A549 treated with DMSO at 1 μM for 4 hours (cell line): ENCODE data around the gene TRAPPC6A. TPM values are rescaled to one million over a fixed set of nuclear protein-coding genes. Genes with fewer than 3 reads are reported as not detected.

Experiments used
- total RNA-seq: library from RNA; stranded (reverse); fragments of 200-300 nt; extraction: Qiagen RNA extraction; gene quantifications from 5 replicates; pipeline ENCODE4 v1.2.3, GENCODE V29; 2022; ENCODE audit warnings: low read depth

The TRAPPC6A gene, protein sequence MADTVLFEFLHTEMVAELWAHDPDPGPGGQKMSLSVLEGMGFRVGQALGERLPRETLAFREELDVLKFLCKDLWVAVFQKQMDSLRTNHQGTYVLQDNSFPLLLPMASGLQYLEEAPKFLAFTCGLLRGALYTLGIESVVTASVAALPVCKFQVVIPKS
- 34.8 to 41.6 TPM (median 37.2 TPM) in 5 replicates for total RNA-seq

DNA sequence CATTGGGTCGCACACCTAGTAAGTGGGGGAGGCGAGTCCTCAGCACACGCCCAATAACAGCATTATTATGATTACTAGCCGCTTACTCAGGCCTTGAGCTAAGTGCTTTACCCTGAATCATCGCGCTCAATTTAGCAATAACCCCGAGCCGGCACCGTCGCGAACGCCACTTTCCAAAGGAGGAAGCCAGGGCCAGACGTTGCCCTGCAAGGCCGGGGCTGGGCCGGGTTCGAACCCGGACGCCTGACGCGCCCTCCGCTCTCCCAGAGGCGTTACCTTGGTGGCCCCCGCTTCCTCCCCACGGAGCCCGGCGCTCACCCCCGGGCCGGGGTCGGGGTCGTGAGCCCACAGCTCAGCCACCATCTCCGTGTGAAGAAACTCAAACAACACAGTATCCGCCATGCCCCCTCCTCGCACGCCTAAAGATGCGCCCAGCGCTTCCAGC lies at the start of gene TRAPPC6A:
TSS of gene TRAPPC6A (minus strand) at position 421 of the 445 bp plus-strand sequence. CDS start at position 402, 19 bp downstream.

DNA sequence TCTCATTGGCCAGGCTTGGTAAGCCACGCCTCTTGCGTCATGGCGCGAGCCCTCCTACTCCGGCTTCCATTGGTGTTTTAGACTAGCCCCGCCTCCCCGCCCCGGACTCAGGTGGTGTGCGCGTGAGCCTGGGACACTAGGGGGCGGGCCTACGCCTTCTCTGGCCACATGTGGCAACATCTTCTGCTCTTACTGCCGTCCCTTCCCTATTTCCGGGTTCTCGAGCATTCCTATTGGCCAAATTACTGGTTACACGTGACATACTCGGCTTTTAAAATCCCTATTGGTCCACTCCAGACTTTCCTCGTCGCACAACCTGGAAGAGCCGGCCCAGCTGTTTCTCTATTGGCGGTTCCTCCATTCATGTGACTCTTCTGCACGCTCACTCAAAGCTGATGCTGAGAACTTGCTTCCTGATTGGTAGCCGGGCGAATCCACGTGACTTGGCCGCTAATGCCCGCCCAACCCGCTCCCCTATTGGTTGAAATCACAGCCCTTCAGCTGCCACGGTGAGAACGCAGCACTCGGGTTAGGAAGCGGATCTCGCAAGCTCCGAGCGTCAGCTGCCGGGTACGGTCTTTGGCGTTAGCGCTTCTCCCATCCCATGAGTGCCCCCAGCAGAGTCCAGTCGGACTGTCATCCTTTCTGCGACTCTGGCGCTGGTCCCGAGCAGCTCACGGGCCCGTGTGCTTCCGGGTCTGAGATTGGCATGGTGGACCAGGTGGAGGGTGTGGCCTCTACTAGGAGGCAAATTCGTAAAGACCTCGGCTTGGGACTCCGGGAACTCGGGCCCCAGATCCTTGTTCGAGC lies 430 bp upstream of the TRAPPC6A start, which contains the start of gene BLOC1S3:
TSS of gene BLOC1S3 (plus strand) at position 523 of the 810 bp plus-strand sequence. CDS start 513 bp downstream, outside the sequence.

DNA sequence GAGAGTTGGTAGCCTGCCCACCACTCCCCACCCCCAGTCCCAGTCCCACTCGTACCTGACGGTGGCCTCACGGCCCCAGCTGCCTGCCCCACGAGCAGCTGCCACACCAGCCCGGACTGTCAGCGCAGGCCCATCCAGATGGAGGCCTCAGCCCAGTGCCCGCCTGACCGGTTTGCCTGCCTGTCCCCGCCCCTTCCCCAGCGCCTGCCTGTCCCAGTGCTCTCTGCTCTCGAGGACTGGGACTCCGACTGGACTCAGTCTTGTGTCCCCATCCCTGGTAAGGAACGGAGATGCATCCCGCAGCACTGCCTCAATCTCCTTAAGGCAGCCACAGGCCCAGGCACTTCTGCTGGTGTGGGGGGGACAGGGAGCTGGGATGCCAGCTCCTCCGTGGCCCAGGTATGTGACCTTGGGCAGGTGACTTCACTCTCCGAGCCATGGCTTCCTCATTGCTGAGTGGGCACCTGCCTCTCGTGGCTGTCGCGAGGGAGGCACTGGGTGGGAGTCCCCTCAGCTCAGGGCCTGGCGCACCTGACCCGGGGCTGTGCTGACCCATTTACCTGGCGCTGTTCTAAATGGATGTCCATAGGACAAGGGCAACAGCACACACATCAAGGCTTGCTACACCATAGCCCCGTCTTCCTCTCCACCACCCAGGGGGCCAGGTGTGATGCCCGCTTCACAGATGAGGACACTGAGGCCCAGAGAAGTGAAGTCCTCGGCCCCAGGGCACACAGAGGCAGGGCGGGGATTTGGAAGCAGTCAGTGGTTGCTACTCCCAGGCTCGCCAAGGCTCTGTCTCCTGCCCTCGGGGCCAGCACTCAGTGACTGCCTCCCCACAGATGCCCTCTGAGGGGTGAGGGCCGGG lies 16.9 kb downstream of the TRAPPC6A start, which contains the start of gene NKPD1:
TSS of gene NKPD1 (minus strand) at position 113 of the 868 bp plus-strand sequence. CDS start 832 bp downstream, outside the sequence.

Other genes starting within 250 kb of the TRAPPC6A start
- gene APOC4, start 236.0 kb downstream of the TRAPPC6A start, total RNA-seq: not detected in 5 replicates
- gene APOC2, start 232.2 kb downstream of the TRAPPC6A start, total RNA-seq: not detected in 5 replicates
- gene CLPTM1, start 222.9 kb downstream of the TRAPPC6A start, total RNA-seq: 136 to 197 TPM (median 165 TPM) in 5 replicates
- 41.9 to 59.2 TPM (median 49.1 TPM) in 5 replicates for gene RELB, start 176.8 kb downstream of the TRAPPC6A start, total RNA-seq
- gene CLASRP, start 139.2 kb downstream of the TRAPPC6A start, total RNA-seq: 54.6 to 69.9 TPM (median 62.3 TPM) in 5 replicates
- gene ZNF296, start 101.8 kb downstream of the TRAPPC6A start, total RNA-seq: 6.6 to 9.2 TPM (median 7.7 TPM) in 5 replicates
- 83.7 to 92.7 TPM (median 88.0 TPM) in 5 replicates for gene GEMIN7, start 99.0 kb downstream of the TRAPPC6A start, total RNA-seq
- 19.5 to 31.8 TPM (median 29.7 TPM) in 5 replicates for gene PPP1R37, start 85.1 kb downstream of the TRAPPC6A start, total RNA-seq
- gene NKPD1, start 17.3 kb downstream of the TRAPPC6A start, total RNA-seq: 0.04 to 0.09 TPM (median 0.05 TPM) in 5 replicates
- gene BLOC1S3, start 547 bp upstream of the TRAPPC6A start, total RNA-seq: 11.6 to 15.2 TPM (median 13.4 TPM) in 5 replicates
- 0.80 to 1.3 TPM (median 0.99 TPM) in 5 replicates for gene EXOC3L2, start 67.2 kb upstream of the TRAPPC6A start, total RNA-seq
- 5.4 to 9.7 TPM (median 7.3 TPM) in 5 replicates for gene MARK4, start 73.0 kb upstream of the TRAPPC6A start, total RNA-seq
- gene CKM, start 144.6 kb upstream of the TRAPPC6A start, total RNA-seq: 0.11 TPM in 1 of 5 replicates, not detected in the others
- 0.50 to 0.83 TPM (median 0.54 TPM) in 5 replicates for gene KLC3, start 162.5 kb upstream of the TRAPPC6A start, total RNA-seq
- gene ERCC2, start 192.3 kb upstream of the TRAPPC6A start, total RNA-seq: 10.2 to 14.6 TPM (median 13.4 TPM) in 5 replicates
- 30.2 to 35.2 TPM (median 31.0 TPM) in 5 replicates for gene PPP1R13L, start 226.8 kb upstream of the TRAPPC6A start, total RNA-seq
- gene POLR1G, start 228.4 kb upstream of the TRAPPC6A start, total RNA-seq: 40.7 to 56.0 TPM (median 48.7 TPM) in 5 replicates
- 147 to 163 TPM (median 151 TPM) in 5 replicates for gene ERCC1, start 245.7 kb upstream of the TRAPPC6A start, total RNA-seq